PC-3 (cell line): ENCODE measurements around the gene N4BP2L1. TPM values are rescaled to one million over a fixed set of nuclear protein-coding genes. Genes with fewer than 3 reads are reported as not detected.
A peak's percentile ranks its signal among the peaks of the same experiment; 100 is the strongest.

ENCODE experiments used
- ATAC-seq: fragments of 200-7000 bp; cut with Tn5 transposase; 2 replicates; pipeline ENCODE4 v1.9.1; 2020; ENCODE audit warnings: mild to moderate bottlenecking, moderate library complexity
- BruUV-seq: library from RNA; stranded (reverse); fragments of 400-500 nt; replicated peaks from 2 replicates; lab custom pipeline; 2021; lab: Mats Ljungman, UMichigan
- CTCF ChIA-PET: fragments of 300-600 bp; sonication (Branson Sonifier 250); formaldehyde crosslinking; loops from one replicate; lab custom pipeline; 2022; ENCODE audit warnings: antibody characterized with exemption; lab: Charles Lee
- POLR2A ChIA-PET: fragments of 300-600 bp; sonication (Branson Sonifier 250); formaldehyde crosslinking; loops from one replicate; lab custom pipeline; 2022; ENCODE audit warnings: antibody characterized with exemption; ENCODE audit not compliant: unreplicated experiment; lab: Charles Lee
- DNase-seq: peaks from one replicate; pipeline ENCODE4 v3.0.0-alpha.2; 2015
- H2AFZ ChIP-seq: fragments of 300-600 bp; sonication (generic); 2 replicates; pipeline ENCODE4 v1.6.0; 2016; ENCODE audit warnings: antibody characterized with exemption, low read length
- H3F3A ChIP-seq: fragments of 300-600 bp; sonication (generic); one replicate; pipeline ENCODE4 v1.6.0; 2017; ENCODE audit warnings: antibody characterized with exemption, low read length, control low read depth, mild to moderate bottlenecking; ENCODE audit not compliant: unreplicated experiment
- H3K27ac ChIP-seq: fragments of 300-600 bp; sonication (generic); 2 replicates; pipeline ENCODE4 v1.5.1; 2016; ENCODE audit warnings: mild to moderate bottlenecking, low read length
- H3K27me3 ChIP-seq: fragments of 300-600 bp; sonication (generic); 2 replicates; pipeline ENCODE4 v1.6.1; 2016; ENCODE audit warnings: low read length, mixed read lengths
- H3K36me3 ChIP-seq: fragments of 300-600 bp; sonication (generic); 2 replicates; pipeline ENCODE4 v1.6.1; 2016; ENCODE audit warnings: low read depth, mixed run types, low read length, mixed read lengths
- H3K4me1 ChIP-seq: fragments of 300-600 bp; sonication (generic); 2 replicates; pipeline ENCODE4 v1.5.1; 2016; ENCODE audit warnings: low read length; ENCODE audit not compliant: insufficient read depth
- H3K4me2 ChIP-seq: fragments of 300-600 bp; sonication (generic); 2 replicates; pipeline ENCODE4 v1.6.0; 2016; ENCODE audit warnings: low read length
- H3K4me3 ChIP-seq: fragments of 300-600 bp; sonication (generic); 2 replicates; pipeline ENCODE4 v1.5.1; 2016; ENCODE audit warnings: mild to moderate bottlenecking, low read length, mixed read lengths
- H3K79me2 ChIP-seq: fragments of 300-600 bp; sonication (generic); 2 replicates; pipeline ENCODE4 v1.6.1; 2017; ENCODE audit warnings: low read length, mixed read lengths
- H3K9ac ChIP-seq: fragments of 300-600 bp; sonication (generic); 2 replicates; pipeline ENCODE4 v1.6.0; 2016; ENCODE audit warnings: mild to moderate bottlenecking, low read length
- H3K9me2 ChIP-seq: fragments of 300-600 bp; sonication (generic); replicated peaks from 2 replicates; pipeline ENCODE4 v1.6.1; 2016; ENCODE audit warnings: mixed run types, low read length, mixed read lengths
- H3K9me3 ChIP-seq: fragments of 300-600 bp; sonication (generic); 2 replicates; pipeline ENCODE4 v1.6.1; 2016; ENCODE audit warnings: low read length, mixed read lengths
- H4K20me1 ChIP-seq: fragments of 300-600 bp; sonication (generic); 2 replicates; pipeline ENCODE4 v1.6.1; 2016; ENCODE audit warnings: low read length, mixed read lengths
- EZH2 ChIP-seq: fragments of 300-600 bp; sonication (generic); IDR thresholded peaks from one replicate; pipeline ENCODE4 v1.6.1; 2017; ENCODE audit warnings: antibody characterized with exemption, mild to moderate bottlenecking, low read length; ENCODE audit not compliant: unreplicated experiment
- EZH2phosphoT487 ChIP-seq: fragments of 300-600 bp; sonication (generic); IDR thresholded peaks from 2 replicates; pipeline ENCODE4 v1.6.1; 2018; ENCODE audit warnings: mild to moderate bottlenecking, antibody characterized with exemption, low read length, borderline replicate concordance
- intact Hi-C: fragments of 100-400 bp; cut with micrococcal nuclease; formaldehyde crosslinking; loops from 2 replicates; pipeline ENCODE4 v1.9.0; 2023
- total RNA-seq: library from RNA; depleted of rRNA; stranded (reverse); fragments of >200 nt; gene quantifications from 2 replicates; pipeline ENCODE4 v1.2.3, GENCODE V29; 2014
- TF ChIP-seq, protein P1 (sequence below): fragments of 300-600 bp; sonication (generic); conservative IDR thresholded peaks from 2 replicates; pipeline ENCODE4 v1.5.1; 2017; ENCODE audit warnings: antibody characterized with exemption, low read depth, mild to moderate bottlenecking, low read length

N4BP2L1 gene
- total RNA-seq, 1 experiment from 2014 or later: 0.15 TPM

DNA sequence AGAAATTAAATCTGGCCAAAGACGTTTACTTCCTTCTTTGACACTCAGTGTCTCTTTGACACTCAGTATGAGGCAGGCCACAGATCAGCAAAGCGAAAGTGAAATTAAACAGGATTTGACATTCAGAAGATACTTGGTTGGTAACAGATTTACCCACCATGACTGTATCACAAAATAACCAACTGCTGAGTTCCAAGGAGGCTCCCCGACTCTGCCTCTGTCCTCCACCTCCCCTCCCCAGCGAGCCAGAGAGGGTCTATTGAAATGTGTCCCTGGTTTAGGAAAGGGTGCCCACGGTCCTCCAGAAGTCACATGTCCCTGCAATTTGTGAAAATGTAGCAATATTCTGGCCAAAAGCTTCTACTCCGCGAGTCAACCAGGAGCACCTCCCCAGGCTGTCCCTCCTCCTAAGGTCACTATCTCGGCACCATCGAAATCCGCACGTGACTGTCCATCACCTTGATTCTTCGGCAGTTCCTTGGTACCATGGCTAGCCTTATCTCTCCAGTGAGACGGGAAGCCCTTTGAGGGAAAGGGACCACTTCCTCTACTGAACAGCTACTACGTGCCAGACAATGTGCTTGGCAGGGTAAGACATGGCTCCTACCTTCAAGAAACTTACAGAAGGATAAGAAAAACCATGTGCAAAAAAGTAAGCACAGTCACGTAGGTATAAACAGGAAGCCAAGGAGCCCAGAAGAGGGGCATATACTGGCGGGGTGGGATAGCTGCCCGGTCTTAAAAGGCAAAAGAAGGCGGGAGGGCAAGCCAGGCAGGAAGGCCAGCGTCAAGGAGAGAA, 1.5 kb downstream of the N4BP2L1 start:
- no peaks in the 10 kb centered on the region for H3F3A ChIP-seq
- POLR2A ChIA-PET: no interaction called here
- CTCF ChIA-PET: no interaction called here
- no peaks in the 10 kb centered on the region for H3K27me3 ChIP-seq
- no peaks in the 10 kb centered on the region for H3K36me3 ChIP-seq
- peaks cover 8% of the 10 kb centered on the region; the same call in 1 of the 2 replicates for H3K4me1 ChIP-seq
- no peaks in the 10 kb centered on the region for H3K79me2 ChIP-seq
- ATAC-seq: no peak
- no peaks in the 10 kb centered on the region for H4K20me1 ChIP-seq
- no peak overlapping the region for H3K27ac ChIP-seq
- no peaks in the 10 kb centered on the region for H3K9me3 ChIP-seq
- TF ChIP-seq EZH2phosphoT487 (no peak), EZH2 (no peak)
- TF ChIP-seq, protein P1, sequence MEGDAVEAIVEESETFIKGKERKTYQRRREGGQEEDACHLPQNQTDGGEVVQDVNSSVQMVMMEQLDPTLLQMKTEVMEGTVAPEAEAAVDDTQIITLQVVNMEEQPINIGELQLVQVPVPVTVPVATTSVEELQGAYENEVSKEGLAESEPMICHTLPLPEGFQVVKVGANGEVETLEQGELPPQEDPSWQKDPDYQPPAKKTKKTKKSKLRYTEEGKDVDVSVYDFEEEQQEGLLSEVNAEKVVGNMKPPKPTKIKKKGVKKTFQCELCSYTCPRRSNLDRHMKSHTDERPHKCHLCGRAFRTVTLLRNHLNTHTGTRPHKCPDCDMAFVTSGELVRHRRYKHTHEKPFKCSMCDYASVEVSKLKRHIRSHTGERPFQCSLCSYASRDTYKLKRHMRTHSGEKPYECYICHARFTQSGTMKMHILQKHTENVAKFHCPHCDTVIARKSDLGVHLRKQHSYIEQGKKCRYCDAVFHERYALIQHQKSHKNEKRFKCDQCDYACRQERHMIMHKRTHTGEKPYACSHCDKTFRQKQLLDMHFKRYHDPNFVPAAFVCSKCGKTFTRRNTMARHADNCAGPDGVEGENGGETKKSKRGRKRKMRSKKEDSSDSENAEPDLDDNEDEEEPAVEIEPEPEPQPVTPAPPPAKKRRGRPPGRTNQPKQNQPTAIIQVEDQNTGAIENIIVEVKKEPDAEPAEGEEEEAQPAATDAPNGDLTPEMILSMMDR: no peak
- intact Hi-C loops: loop anchor here (10.0 kb wide), 1 partner anchor 112 kb away; the partner anchor contains the start of genes BRCA2 and ZAR1L
- DNase-seq: no peak
- BruUV-seq: TSS peak; percentile 24
- peak overlapping the region; percentile 86 for H2AFZ ChIP-seq
- no peaks in the 10 kb centered on the region for H3K9me2 ChIP-seq
- H3K4me3 ChIP-seq: peak overlapping the region; percentile 80
- no peak overlapping the region for H3K9ac ChIP-seq
- H3K4me2 ChIP-seq: peak overlapping the region; percentile 93

- intact Hi-C loops: loop anchor here (10.0 kb wide), 1 partner anchor 110 kb away; the partner anchor contains the start of genes BRCA2 and ZAR1L
- no peak for DNase-seq
- H3K79me2 ChIP-seq: no peaks in the 10 kb centered on the region
- H3K27me3 ChIP-seq: no peaks in the 10 kb centered on the region
- H3K4me3 ChIP-seq: no peak overlapping the region
- no TSS peak for BruUV-seq
- no peaks in the 10 kb centered on the region for H3K36me3 ChIP-seq
- TF ChIP-seq EZH2phosphoT487 (no peak), EZH2 (no peak)
- TF ChIP-seq, protein P1: no peak
- H3K4me1 ChIP-seq: peaks cover 8% of the 10 kb centered on the region; the same call in 1 of the 2 replicates
- CTCF ChIA-PET: no interaction called here
- no peak overlapping the region for H3K9ac ChIP-seq
- POLR2A ChIA-PET: interaction anchor here (0.6 kb wide), 1 partner anchor 81 kb away, joined by 12 read pairs; no protein-coding TSS in a partner anchor
- no peak overlapping the region for H3K4me2 ChIP-seq
- H3K9me2 ChIP-seq: no peaks in the 10 kb centered on the region
- no peak overlapping the region for H3K27ac ChIP-seq
- H4K20me1 ChIP-seq: no peaks in the 10 kb centered on the region
- H3F3A ChIP-seq: no peaks in the 10 kb centered on the region
- H2AFZ ChIP-seq: no peak overlapping the region
- no peaks in the 10 kb centered on the region for H3K9me3 ChIP-seq
- no peak for ATAC-seq
These were observed 2.8 kb downstream of the N4BP2L1 start for GRCh38 chr13:32425158-32425557.
